Gastroesophageal sphincter (tissue), 4 donors: ENCODE measurements around the gene VSIG10L2. TPM values are rescaled to one million over a fixed set of nuclear protein-coding genes. Genes with fewer than 3 reads are reported as not detected.
A peak's percentile ranks its signal among the peaks of the same experiment; 100 is the strongest.

Experiments
- ATAC-seq: fragments of 150-250 bp; one replicate; pipeline ENCODE4 v1.9.1; 2016; ENCODE audit warnings: mild to moderate bottlenecking, moderate library complexity
- H3K27ac ChIP-seq, 4 donors: fragments of 200-600 bp; sonication (generic) in 3 of 4; 1 replicate in 3 of 4; 2 replicates in 1 of 4; pipeline ENCODE4 v1.5.1; 2016 to 2019
- H3K27me3 ChIP-seq: fragments of 200-600 bp; sonication (generic); one replicate; pipeline ENCODE4 v1.5.1; 2019
- H3K36me3 ChIP-seq, 2 donors: fragments of 200-600 bp; sonication (generic); one replicate each; pipeline ENCODE4 v1.5.1; 2019; ENCODE audit warnings: control low read depth in 1 of 2
- H3K4me1 ChIP-seq, 3 donors: fragments of 200-600 bp; sonication (generic); 1 replicate in 2 of 3; 2 replicates in 1 of 3; pipeline ENCODE4 v1.5.1; 2016 to 2019; ENCODE audit warnings: control low read depth in 2 of 3
- H3K4me3 ChIP-seq, 2 donors: fragments of 200-600 bp; sonication (generic); one replicate each; pipeline ENCODE4 v1.5.1; 2019; ENCODE audit warnings: mild to moderate bottlenecking in 1 of 2, moderate library complexity in 1 of 2
- H3K9me3 ChIP-seq, 3 donors: fragments of 200-600 bp; sonication (generic); one replicate each; pipeline ENCODE4 v1.5.1; 2017 to 2019; ENCODE audit warnings: control low read depth in 2 of 3
- EP300 ChIP-seq: sonication (generic); formaldehyde crosslinking; IDR thresholded peaks from one replicate; pipeline ENCODE4 v1.6.1; 2017; ENCODE audit warnings: antibody characterized with exemption, mild to moderate bottlenecking
- POLR2A ChIP-seq, 2 donors: fragments of 450-650 bp; IDR thresholded peaks; one replicate each; pipeline ENCODE4 v1.6.1; 2017; ENCODE audit warnings: antibody characterized with exemption in 2 of 2, mild to moderate bottlenecking in 2 of 2, moderate library complexity in 1 of 2
- POLR2AphosphoS5 ChIP-seq: sonication (generic); formaldehyde crosslinking; IDR thresholded peaks from one replicate; pipeline ENCODE4 v1.6.1; 2017; ENCODE audit warnings: antibody characterized with exemption
- WGBS, 2 donors: methylation state at CpG; one replicate each; pipeline ENCODE4 v1.1.5; 2018; ENCODE audit warnings: low coverage in 1 of 2; 5-methylcytosine and 5-hydroxymethylcytosine counted together
- total RNA-seq, 4 donors: library from RNA; depleted of rRNA; stranded (reverse); fragments of >200 nt; gene quantifications; one replicate each; pipeline ENCODE4 v1.1.0, GENCODE V29; 2016
- TF ChIP-seq, protein P1 (sequence below), 4 experiments: fragments of 200-600 bp in 2 of 4; fragments of 450-650 bp in 2 of 4; sonication (generic) in 1 of 4; IDR thresholded peaks; one replicate each; pipeline ENCODE4 v1.5.1; 2017 to 2019; ENCODE audit warnings: antibody characterized with exemption in 4 of 4, mild to moderate bottlenecking in 2 of 4, moderate library complexity in 2 of 4

The VSIG10L2 gene
- total RNA-seq, 4 donors from 2014 or later: not detected

DNA sequence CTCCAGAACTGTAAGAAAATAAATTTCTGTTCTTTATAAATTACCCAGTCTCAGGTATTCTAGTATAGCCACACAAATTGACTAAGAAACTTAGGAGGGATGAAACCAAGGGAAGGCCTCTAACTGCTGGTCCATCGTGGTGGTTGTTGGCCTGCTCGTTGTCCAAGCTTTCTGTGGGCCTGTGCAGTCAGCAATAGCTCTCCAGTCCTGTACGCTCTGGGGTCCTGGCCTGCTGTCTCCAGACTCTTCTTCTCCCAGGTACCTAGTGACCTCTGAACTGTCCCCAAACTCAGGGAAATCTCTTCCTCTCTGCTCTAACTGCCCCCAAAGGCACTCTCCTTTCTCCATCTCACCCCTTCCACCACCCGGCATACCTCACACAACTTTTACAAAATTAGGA is 5.7 kb upstream of the VSIG10L2 start:
- Histone ChIP-seq H3K27ac (no peak overlapping the region), H3K36me3 (no peaks in the 10 kb centered on the region), H3K27me3 (no peaks in the 10 kb centered on the region), H3K4me3 (no peak overlapping the region), H3K9me3 (no peaks in the 10 kb centered on the region), H3K4me1 (peaks cover 0 to 15% (median 12%) of the 10 kb centered on the region in 3 donors)
- ATAC-seq: no peak
- TF ChIP-seq EP300 (no peak), POLR2A (IDR thresholded peaks at IDR 0.05) (no peak), POLR2AphosphoS5 (no peak)
- TF ChIP-seq, protein P1, sequence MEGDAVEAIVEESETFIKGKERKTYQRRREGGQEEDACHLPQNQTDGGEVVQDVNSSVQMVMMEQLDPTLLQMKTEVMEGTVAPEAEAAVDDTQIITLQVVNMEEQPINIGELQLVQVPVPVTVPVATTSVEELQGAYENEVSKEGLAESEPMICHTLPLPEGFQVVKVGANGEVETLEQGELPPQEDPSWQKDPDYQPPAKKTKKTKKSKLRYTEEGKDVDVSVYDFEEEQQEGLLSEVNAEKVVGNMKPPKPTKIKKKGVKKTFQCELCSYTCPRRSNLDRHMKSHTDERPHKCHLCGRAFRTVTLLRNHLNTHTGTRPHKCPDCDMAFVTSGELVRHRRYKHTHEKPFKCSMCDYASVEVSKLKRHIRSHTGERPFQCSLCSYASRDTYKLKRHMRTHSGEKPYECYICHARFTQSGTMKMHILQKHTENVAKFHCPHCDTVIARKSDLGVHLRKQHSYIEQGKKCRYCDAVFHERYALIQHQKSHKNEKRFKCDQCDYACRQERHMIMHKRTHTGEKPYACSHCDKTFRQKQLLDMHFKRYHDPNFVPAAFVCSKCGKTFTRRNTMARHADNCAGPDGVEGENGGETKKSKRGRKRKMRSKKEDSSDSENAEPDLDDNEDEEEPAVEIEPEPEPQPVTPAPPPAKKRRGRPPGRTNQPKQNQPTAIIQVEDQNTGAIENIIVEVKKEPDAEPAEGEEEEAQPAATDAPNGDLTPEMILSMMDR (IDR thresholded peaks at IDR 0.05): no peak
- WGBS, 2 donors: 100% methylated on average over 3 to 4 of the region's 4 CpGs

DNA sequence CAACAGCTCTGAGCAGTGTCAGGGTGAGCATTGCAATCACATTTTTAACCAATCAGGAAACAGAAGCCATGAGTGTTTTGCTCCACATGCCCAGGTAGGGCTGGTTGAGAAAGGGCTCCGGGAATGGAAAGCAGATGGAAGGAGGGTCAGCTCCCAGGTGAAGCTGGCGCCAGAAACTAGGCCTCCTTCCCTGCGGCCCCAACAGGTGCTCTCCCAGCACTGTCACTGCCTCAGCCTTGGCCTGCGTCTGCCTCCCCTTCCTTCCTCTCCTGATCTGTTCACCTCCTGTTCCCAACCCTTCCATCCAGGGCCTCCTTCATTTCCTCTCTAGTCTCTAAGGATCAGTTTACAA is 4.6 kb upstream of the VSIG10L2 start:
- no peak for ATAC-seq
- Histone ChIP-seq H3K9me3 (no peaks in the 10 kb centered on the region), H3K36me3 (no peaks in the 10 kb centered on the region), H3K4me1 (peaks cover 0 to 15% (median 9%) of the 10 kb centered on the region in 3 donors), H3K27me3 (no peaks in the 10 kb centered on the region), H3K27ac (no peak overlapping the region), H3K4me3 (no peak overlapping the region)
- WGBS, 2 donors: 80 to 83% methylated on average over 3 to 4 of the region's 4 CpGs
- TF ChIP-seq, protein P1 (IDR thresholded peaks at IDR 0.05): no peak
- TF ChIP-seq POLR2A (IDR thresholded peaks at IDR 0.05) (no peak), POLR2AphosphoS5 (no peak), EP300 (no peak)

DNA sequence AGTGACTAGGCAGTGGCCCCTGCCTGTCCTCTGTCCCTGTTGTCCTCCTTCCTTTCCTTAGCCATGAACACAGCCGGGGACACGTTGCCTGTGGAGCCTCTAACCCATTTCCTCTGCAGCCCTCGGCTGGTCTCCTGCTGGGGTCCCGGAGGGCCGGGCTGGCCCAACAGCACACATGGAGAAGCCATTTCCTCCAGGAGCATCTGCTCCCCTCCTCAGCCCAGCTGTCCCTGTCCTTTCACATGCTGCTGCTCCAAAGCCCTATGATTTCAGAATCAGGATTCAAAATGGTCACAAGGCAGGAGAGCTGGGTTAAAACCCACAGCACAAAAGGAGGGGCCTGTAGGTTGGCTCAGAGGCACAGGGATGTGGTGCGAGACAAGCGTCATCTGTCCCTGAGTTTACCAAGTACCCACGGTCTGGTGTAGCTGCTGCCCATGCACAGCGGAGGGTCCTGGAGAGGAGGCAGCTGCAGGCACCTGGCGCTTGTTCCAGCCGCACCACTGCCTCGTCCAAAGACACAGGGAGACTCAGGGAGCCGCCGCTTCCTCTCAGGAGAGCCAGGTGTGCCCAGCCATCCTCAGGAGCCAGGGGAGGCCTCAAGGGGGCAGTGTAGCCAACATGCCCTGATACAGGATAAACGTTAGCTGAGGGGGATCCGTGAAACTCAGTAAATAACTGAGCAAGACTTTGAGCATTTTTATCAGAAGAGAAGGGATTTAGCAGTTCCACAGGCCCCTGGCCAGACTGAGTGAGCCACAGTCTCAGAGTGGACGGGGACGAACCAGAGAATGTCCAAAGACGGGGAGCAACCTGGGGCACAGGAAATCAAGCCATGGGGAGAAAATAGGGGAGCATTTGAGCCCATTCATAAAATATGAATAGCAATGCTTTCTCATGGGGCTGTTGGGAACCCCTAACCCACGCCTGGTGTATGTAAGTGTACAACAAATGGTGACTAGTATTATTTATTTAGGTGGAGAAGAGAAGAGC is 3.9 kb upstream of the VSIG10L2 start:
- H3K4me1 ChIP-seq: peaks cover 0 to 15% (median 9%) of the 10 kb centered on the region in 3 donors
- H3K9me3 ChIP-seq: no peaks in the 10 kb centered on the region
- WGBS, 2 donors: 60 to 66% methylated on average over 7 to 11 of the region's 20 CpGs
- no peaks in the 10 kb centered on the region for H3K27me3 ChIP-seq
- H3K27ac ChIP-seq: no peak overlapping the region
- H3K36me3 ChIP-seq: no peaks in the 10 kb centered on the region
- no peak overlapping the region for H3K4me3 ChIP-seq
- TF ChIP-seq, protein P1 (IDR thresholded peaks at IDR 0.05): peak in 2 of 4 experiments; percentile 30 to 66
- TF ChIP-seq POLR2AphosphoS5: no peak
- ATAC-seq: no peak

DNA sequence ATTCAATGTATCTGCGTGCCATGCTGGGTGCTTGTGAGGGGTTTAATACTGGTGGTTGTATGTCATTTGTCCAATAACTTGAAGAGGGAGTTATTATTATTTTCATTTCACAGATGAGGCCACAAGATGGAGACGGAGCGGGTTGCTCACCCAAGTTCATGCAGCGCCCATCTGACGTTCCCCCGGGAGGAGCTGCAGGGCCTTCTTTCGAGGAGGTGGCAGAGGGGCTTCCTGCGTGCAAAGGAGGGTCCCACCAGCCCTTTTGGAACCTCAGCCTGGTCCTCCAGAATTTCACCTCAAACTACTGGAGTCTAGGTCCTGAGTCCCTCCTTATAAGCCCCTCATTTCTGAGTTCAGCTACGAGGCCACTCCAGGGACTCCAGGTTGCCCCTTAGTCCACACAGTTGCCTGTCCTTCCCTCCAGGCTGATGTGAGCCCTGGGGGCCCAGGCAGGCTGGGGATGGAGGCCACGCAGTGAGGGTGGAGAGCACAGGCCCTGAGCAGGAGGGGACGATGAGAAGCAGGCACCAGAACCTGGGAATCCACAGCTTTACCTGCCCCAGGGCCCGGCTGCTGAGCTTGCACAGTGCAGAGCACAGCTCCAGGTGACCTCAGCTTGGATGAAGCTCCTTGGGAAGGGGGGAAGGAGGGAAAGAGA is 2.9 kb upstream of the VSIG10L2 start:
- TF ChIP-seq POLR2AphosphoS5 (no peak), EP300 (no peak), POLR2A (IDR thresholded peaks at IDR 0.05) (no peak)
- TF ChIP-seq, protein P1 (IDR thresholded peaks at IDR 0.05): no peak
- no peaks in the 10 kb centered on the region for H3K27me3 ChIP-seq
- WGBS, 2 donors: 85 to 100% methylated on average over 3 to 7 of the region's 12 CpGs

More for the DNA sequence above, 2.9 kb upstream of the VSIG10L2 start:
- Histone ChIP-seq H3K4me1 (peaks cover 0 to 15% (median 9%) of the 10 kb centered on the region in 3 donors), H3K4me3 (no peak overlapping the region), H3K9me3 (no peaks in the 10 kb centered on the region), H3K36me3 (no peaks in the 10 kb centered on the region), H3K27ac (no peak overlapping the region)
- ATAC-seq: no peak
